Hematopoietic multipotent progenitor cell treated with erythropoietin and hydrocortisone succinate and interleukin-3 and kit ligand, for 4 days (in vitro differentiated cells): Measurements from ENCODE around the gene OR1K1.
"Not testable (repeated sequence)": the region's sequence is repeated elsewhere in the genome, so short reads cannot be mapped to it uniquely, and the experiment has no call there.

Experiments
- DNase-seq: peaks from one replicate; pipeline ENCODE4 v3.0.0-alpha.2; 2015

The OR1K1 gene

DNA sequence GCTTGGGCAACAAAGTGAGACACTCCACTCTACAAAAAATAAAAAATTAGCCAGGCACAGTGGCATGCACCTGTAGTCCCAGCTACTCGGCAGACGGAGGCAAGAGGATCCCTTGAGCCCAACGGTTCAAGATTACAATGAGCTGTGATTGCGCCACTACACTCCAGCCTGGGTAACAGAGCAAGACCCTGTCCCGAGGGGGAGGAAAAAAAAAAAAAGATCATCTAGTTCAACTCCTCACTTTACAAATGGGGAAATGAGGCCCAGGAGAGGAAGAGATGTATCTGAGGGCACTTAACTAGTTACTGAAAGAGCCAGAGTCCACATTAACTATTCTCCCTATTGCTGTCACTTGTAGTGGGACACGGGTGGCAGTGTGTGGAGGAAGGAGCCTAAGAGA lies 14.6 kb downstream of the OR1K1 start:
- DNase-seq: peak; percentile 52

DNA sequence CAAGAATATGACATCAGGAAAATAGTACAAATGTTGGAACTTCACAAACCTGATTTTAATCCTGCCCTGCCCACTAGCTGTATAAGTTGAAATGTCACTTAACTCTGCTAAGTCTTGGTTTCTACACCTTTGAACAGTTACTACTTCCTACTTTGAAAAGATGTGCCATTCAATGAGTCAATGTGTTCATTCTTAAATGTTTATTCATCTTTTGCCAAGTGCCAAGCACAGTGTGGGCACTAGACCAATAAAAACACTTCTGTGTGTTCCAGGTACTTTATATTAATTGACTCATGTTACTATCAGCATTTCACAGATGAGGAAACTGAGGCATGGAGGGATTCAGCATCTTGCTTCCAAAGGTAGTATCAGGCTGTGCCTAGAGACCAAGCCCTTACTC lies 15.6 kb downstream of the OR1K1 start:
- DNase-seq: no peak

DNA sequence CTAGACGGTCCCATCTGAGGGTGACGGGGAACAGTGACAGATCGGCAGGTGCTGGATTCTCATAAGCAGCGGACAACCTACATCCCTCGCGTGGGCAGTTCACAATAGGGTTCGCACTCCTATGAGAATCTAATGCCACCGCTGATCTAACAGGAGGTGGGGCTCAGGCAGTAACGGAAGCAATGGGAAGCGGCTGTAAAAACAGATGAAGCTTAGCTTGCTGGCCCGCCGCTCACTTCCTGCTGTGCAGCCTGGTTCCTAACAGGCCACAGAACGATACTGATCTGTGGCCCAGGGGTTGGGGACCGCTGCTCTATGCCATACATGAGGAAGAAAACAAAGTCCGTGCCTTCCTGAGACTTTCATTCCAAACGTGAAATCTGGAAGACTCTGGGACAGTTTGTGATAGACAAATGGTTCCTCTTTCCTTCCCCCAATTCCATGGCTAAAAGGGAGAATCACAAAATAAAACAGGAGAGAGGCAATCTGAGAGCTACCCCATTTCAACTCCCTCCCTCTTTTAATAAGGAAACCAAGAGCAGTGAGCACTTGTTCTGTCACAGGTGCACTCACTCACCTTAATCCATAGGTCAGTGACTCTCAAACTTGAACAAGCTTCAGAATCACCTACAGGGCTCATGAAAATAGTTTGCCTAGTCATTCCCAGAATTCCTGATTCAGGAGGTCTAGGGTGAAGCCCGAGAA lies 16.4 kb downstream of the OR1K1 start:
- peak; percentile 93 for DNase-seq

DNA sequence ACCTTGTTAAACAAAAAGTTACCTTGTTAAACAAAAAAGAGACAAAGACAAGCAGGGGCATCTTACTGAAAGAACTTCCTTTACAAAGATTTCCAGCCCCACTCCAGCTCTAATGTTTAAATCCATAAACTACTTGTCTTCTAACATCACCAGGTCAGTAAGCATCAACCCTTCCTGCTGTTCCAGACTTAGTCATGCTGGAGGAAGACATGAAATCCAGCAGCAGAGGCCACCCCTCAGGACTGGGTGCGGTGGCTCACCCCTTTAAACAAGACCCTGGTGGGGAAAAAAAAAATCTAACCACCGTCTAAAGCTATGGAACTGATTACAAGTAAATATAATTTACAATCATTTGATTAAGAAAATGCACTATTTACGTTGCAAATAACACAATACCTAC lies 19.4 kb downstream of the OR1K1 start:
- DNase-seq: no peak

DNA sequence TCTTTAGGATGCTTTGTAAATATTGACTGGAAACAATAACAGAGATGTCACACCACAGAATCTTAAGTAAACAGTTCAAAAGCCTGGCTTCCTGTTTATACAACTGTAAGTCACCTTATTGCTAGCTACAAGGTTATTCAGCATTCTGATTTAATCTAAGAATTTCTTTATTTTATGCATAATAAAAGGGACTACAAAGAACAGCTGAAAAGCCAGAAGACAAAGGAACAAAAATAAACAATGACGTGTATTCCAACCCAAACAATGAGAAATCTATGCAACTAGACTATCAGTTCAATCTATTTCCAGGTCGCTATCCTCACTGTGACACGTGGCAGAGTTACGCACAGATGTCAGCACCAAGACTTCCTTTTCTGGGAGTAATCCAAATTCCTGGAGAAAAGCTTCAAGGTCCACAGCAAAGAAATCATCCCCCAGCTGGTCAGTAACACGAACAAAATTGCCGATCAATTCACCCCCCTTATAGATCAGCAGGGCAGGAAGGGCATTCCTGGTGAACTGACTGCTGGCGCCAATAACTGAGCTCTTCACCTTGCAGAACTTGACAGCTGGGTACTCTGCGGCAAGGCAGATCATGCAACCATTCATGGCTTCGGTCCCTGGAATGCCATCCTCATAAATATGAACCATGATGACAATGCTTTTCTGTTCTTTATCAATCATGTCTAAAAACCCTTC lies 20.0 kb downstream of the OR1K1 start:
- no peak for DNase-seq

DNA sequence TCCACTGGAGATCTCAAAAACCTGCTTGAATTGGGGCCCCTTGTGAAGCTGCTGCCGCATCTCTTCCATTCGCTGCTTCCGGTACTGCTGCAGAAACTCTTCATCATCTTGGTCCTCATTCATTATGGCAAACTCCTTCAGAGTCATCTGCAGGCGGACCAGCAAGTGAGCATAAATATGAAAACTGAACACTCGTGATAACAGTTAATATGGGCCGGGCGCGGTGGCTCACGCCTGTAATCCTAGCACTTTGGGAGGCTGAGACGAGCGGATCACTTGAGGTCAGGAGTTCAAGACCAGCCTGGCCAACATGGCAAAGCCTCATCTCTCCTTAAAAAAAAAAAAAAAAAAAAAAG lies 20.5 kb downstream of the OR1K1 start:
- no peak for DNase-seq

DNA sequence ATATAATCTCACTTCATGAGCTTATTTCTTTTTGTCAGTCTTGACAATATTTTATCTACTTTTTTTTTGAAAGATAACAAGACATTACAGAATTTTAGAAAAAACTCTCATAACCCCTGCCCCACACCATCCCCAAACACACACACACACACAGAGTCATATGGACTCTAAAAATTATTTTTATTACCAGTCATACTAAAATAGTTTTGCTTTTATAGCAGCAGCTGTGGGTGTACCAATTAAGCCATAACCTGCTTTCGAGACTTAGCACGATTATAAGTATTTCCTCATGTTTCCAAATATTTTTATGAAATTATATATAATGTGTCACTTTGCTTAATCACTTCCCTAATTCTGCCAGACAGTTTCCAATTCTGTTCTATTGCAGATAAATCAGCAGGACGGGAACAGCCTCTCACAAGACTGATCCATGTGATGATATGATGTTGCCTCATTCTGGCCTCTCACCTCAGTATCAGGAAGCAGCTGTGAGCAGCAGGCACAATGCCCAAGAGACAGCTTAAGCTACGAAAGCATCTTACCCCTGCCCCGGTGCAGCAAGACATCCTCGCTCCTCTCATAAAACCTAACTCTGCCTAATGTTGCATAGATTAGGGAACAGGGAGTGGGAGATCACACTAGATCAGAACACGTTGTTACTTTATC lies 21.5 kb downstream of the OR1K1 start:
- peak; percentile 93 for DNase-seq

DNA sequence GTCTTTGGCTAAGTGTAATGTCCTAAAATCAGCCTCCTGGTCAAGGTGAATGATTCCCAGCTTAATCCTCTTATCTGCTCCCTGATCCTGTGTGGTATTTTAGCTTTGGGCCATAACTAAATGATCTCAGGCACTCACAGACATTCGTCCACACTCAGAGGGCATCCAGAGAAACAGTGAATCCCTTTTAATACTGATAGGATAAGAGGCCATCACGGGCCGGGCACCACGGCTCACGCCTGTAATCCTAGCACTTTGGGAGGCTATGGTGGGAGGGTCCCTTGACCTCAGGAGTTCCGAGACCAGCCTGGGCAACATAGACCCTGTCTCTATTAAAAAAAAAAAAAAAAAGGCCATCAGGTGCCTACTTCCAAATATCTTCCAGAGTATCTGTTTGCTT lies 22.1 kb downstream of the OR1K1 start:
- no peak for DNase-seq

DNA sequence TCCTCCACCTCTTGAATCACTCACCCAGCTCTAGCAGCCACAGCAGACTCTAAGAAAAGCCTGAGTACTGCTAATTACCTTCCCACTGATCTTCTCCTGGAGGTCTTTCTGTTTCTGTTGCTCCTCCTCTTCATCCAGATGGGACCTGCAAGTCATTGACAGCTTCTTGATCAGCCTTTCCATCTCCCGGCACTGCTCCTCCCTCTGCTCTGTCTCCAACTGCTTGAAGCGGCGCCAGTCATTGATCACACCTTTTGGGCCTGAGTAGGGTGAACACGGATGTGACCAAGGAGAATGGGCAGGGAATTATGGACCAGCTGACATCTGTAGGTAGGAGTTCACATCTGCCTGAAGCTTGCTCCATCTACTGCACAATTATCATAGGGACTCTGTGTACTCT lies 23.0 kb downstream of the OR1K1 start:
- no peak for DNase-seq

DNA sequence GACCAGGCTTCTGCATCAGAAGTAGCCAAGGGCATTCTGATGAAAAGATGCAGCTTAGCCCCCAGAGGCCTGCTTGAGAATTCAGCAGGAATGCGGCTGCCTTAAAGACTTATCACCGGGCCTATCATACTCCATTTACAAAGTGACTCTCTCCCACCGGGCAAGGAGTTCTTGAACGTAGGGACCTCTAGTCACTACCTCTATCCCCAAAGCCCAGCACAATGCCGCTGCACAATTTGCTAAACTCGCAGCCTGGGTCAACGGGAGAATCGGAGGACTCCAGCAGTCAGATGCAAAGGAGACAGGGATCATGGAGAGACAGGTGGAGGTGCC lies 27.8 kb downstream of the OR1K1 start:
- peak; percentile 46 for DNase-seq

DNA sequence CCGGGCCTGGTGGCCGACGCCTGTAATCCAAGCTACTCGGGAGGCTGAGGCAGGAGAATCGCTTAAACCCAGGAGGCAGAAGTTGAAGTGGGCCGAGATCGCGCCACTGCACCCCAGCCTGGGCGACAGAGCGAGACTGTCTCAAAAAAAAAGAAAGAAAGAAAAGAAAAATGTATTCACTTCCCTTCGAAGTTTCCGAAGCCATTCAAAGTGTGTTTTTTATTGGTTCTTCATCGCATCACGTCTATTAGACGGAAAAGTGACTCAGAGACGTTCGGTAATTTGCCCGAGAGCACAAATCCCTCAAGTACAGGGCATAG lies 29.0 kb downstream of the OR1K1 start:
- DNase-seq: not testable (repeated sequence)

DNA sequence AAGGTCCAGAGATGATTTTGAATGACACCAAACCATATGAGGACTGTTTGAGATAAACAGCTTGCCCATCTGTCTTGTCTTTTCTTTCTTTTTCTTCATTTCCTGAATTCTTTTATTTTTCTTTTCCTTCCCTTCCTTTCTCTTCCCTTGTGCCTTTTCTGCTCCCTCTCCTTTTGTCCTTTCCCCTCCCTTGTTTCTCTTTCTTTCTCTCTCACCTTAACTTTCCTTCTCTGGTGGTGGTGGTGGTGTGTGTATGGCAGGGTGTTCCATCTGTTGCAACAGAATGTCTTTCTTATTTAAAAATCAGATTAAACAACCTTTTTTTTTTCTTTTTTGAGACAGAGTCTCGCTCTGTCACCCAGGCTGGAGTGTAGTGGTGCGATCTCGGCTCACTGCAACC lies 32.3 kb downstream of the OR1K1 start:
- DNase-seq: no peak

DNA sequence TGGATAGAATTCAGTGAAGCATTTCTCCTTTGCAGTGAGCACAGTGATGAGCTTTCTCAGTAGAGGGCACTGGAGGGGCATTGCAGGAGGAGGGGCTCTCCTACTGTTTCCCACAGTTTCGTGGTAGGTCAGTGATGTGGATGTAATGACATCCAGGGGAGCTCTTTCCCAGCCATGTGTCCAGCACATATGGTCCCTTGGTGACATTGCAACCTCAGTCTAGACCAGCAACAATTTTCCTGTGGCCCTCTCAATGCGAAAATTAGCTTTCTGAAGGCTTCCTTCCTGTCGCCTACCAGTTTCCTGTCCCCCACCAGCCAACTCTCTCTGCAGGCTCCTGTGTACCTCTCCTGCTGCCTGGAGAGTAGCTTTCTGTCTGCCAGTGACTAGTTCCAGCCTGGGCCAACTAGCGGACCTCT lies 35.4 kb downstream of the OR1K1 start:
- DNase-seq: peak; percentile 61

DNA sequence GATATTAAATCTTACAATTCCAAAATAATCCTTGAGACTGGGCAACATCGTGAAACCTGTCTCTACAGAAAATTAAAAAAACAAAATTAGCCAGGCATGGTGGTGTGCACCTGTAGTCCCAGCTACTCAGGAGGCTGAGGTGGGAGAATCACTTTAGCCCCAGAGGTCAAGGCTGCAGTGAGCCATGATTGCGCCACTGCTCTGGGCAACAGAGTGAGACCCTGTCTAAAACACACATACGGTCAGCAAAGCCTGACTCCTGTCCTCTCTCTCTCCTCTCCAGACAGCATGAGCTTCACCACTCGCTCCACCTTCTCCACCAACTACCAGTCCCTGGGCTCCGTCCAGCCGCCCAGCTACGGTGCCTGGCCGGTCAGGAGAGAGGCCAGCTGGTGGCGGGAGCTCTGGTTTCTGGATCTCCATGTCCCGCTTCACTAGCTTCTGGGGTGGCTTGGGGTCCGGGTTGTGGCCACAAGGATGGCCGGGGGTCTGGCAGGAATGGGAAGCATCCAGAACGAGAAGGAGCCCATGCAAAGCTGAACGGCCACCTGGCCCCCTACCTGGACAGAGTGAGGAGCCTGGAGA lies 37.4 kb downstream of the OR1K1 start:
- DNase-seq: no peak

DNA sequence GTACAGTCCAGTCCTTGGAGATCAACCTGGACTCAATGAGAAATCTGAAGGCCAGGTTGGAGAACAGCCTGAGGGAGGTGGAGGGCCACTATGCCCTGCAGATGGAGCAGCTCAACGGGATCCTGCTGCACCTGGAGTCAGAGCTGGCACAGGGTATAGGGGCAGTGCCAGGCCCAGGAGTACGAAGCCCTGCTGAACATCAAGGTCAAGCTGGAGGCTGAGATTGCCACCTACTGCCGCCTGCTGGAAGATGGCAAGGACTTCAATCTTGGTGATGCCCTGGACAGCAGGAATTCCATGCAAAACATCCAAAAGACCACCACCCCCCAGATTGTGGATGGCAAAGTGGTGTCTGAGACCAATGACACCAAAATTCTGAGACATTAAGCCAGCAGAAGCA lies 38.5 kb downstream of the OR1K1 start:
- not testable (repeated sequence) for DNase-seq

DNA sequence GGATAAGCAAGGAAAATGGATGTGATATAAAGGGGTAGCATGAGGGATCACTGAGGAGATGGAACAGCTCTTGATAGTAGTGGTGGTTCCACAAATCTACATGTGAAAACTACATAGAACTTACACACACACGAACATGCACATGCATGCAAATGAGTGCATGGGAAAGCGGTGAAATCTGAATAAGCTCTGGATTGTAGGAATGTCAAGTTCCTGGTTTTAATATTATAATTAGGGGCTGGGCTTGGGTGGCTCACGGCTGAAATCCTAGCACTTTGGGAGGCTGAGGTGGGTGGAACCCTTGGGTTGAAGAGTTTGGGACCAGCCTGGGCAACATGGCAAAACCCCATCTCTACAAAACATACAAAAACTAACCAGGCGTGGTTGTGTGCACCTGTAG lies 41.6 kb downstream of the OR1K1 start:
- no peak for DNase-seq

DNA sequence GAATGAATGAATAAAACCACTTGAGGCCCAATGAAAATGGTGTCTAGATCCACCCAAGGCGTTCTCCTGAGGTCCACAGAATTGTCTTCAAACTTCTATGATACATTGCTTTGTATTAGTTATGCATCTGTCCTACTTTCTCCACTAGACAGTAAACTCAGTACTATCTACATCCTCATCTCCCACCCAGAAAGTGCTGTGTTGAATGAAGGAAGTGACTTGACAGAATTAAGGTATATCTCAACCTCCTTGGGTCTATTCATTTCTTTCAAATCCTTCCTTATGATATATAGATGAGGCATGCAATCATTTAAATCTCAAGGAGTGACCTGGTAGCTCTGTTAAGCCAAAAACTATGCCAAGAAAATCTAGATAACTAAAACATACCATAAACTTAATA lies 44.2 kb downstream of the OR1K1 start:
- peak; percentile 43 for DNase-seq

DNA sequence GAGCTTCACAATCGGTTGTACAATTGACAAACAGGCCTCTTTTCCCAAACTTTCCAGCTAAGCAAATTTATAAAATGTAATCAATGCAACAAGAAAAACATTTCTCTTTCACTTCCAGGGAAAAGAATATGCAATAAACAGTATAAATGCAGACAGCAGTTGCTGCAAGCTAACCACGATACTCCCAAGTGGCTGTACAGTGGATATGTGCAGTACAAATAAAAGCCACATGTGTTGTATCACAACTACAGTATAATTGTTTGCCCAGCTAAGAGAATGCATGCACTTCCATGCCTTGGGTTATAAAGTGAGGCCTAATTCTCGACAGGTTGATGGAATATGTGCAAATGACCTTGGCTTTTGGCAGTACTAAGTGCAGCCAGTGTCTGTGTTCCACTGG lies 45.2 kb downstream of the OR1K1 start:
- DNase-seq: no peak

DNA sequence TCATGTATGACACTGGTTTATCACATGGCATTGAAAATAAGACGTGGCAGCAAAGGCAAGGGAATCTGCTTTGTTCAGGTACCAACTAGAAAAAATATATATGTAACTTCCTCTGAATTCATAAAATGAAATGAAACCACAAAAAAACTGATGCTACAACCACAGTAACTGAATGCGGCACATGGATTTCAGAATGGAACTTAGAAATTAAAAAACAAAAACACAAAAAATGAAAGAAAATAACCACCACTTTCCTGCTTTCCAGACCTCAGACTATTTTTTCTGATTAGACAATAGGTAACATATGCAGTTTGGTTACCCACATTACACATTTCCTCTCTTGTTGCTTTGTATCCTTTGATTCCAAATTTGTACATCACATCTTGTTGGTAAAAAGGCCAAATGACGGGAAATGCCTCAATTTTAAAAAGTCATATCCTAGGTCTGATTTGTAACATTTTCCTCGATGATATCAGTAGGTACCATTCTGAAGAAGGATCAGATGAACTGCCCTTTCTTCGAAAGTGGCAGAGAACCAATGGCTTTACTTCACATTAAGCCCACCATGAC lies 46.5 kb downstream of the OR1K1 start:
- no peak for DNase-seq

DNA sequence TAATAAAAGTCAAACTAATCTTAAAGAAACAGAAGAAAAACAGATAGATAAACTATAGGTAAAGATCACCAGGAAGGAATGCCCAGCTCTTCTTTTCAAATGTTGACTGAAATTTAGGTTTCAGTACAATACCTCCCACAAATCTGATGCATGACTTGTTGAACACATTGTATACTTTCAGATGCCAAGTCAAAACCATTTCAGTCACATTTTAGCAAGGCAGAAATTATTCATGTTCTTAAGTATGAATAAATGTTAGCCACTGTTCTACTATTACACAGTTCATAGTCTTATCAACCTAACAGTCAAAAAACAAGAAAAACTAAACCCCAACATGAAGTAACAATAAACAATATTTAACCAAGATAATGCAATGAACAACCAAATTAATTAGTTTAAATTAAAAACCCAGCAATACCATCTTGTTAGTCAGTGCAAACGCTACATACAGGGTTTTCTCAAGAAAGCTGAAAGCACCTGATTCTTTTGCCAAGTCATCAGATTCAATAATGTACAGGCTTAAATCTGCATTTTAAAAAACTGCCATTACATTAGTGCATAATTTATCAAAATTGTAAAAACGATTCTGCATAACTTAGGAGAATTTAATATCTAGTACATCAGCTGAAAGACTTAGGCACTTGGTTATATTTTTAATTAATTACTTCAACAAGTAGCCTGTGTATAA lies 48.5 kb downstream of the OR1K1 start:
- no peak for DNase-seq
